Ovary (tissue), 3 donors: Measurements from ENCODE around the gene SPCS3.
"Not testable (repeated sequence)": the region's sequence is repeated elsewhere in the genome, so short reads cannot be mapped to it uniquely, and the experiment has no call there.

Experiments
- CTCF ChIP-seq, 3 donors: fragments of 450-650 bp in 2 of 3; fragments of 200-600 bp in 1 of 3; IDR thresholded peaks; one replicate each; pipeline versions ENCODE4 v1.5.1 to v1.8.0; 2016 to 2022; ENCODE audit warnings: antibody characterized with exemption in 3 of 3, mild to moderate bottlenecking in 1 of 3
- EP300 ChIP-seq: sonication (generic); formaldehyde crosslinking; IDR thresholded peaks from one replicate; pipeline ENCODE4 v1.6.1; 2017; ENCODE audit warnings: antibody characterized with exemption
- POLR2A ChIP-seq: fragments of 450-650 bp; IDR thresholded peaks from one replicate; pipeline ENCODE4 v1.6.1; 2017; ENCODE audit warnings: antibody characterized with exemption, mild to moderate bottlenecking, moderate library complexity
- donor health status: DM: no; HTN: no; CAD: no.

DNA sequence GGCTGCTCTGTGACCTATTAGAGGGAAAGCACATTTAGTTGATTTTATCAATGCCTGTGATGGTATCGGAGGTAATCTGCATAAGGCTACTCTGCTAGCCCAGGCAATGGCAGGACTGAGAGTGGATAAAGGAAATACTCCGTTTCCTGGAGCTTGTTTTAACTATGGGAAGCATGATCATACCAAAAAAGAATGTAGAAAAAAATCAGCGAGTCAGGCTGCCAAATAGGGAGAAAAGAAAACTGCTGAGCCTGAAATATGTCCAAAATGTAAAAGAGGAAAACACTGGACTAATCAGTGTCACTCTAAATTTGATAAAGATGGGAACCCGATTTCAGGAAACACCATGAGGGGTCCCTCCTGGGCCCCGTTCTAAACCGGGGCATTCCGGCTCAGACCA, 25.6 kb downstream of the SPCS3 start:
- TF ChIP-seq CTCF (IDR thresholded peaks at IDR 0.05); POLR2A; EP300: not testable (repeated sequence)
